ENCODE data around the gene CDK2.

- TF ChIP-seq, protein P1, sequence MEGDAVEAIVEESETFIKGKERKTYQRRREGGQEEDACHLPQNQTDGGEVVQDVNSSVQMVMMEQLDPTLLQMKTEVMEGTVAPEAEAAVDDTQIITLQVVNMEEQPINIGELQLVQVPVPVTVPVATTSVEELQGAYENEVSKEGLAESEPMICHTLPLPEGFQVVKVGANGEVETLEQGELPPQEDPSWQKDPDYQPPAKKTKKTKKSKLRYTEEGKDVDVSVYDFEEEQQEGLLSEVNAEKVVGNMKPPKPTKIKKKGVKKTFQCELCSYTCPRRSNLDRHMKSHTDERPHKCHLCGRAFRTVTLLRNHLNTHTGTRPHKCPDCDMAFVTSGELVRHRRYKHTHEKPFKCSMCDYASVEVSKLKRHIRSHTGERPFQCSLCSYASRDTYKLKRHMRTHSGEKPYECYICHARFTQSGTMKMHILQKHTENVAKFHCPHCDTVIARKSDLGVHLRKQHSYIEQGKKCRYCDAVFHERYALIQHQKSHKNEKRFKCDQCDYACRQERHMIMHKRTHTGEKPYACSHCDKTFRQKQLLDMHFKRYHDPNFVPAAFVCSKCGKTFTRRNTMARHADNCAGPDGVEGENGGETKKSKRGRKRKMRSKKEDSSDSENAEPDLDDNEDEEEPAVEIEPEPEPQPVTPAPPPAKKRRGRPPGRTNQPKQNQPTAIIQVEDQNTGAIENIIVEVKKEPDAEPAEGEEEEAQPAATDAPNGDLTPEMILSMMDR (IDR thresholded peaks at IDR 0.05) = no peak
- peak; percentile 21 for TF ChIP-seq POLR2A (IDR thresholded peaks at IDR 0.05)
These were observed 34.7 kb upstream of the CDK2 start for GRCh38 chr12:55931780-55932550.

Data from ovary (tissue), 3 donors.